Mesothelial cell of epicardium (in vitro differentiated cells): Measurements from ENCODE around the gene GLRX. TPM values are rescaled to one million over a fixed set of nuclear protein-coding genes. Genes with fewer than 3 reads are reported as not detected.

Experiments used
- DNase-seq, 2 experiments: peaks; one replicate each; pipeline ENCODE4 v3.0.0; 2021; ENCODE audit warnings: low spot score in 2 of 2; ENCODE audit not compliant: unreplicated experiment in 2 of 2
- H3K27ac Mint-ChIP-seq: 2 replicates; pipeline ENCODE4 v1.8.0; 2021; ENCODE audit warnings: mixed read lengths
- H3K27me3 Mint-ChIP-seq: 2 replicates; pipeline ENCODE4 v1.8.0; 2021; ENCODE audit warnings: low read depth, mixed read lengths
- H3K36me3 Mint-ChIP-seq: 2 replicates; pipeline ENCODE4 v1.8.0; 2021; ENCODE audit warnings: mixed read lengths
- H3K4me1 Mint-ChIP-seq: 2 replicates; pipeline ENCODE4 v1.8.0; 2021; ENCODE audit warnings: mixed read lengths
- H3K4me3 Mint-ChIP-seq: 2 replicates; pipeline ENCODE4 v1.8.0; 2021; ENCODE audit warnings: mild to moderate bottlenecking, moderate library complexity, mixed read lengths
- H3K9me3 Mint-ChIP-seq: 2 replicates; pipeline ENCODE4 v1.8.0; 2021; ENCODE audit warnings: mixed read lengths
- CTCF ChIP-seq: fragments of 200-600 bp; sonication (generic); IDR thresholded peaks from one replicate; pipeline ENCODE4 v1.5.0; 2021; ENCODE audit warnings: antibody characterized with exemption; ENCODE audit not compliant: unreplicated experiment
- total RNA-seq: library from RNA; stranded (reverse); gene quantifications from 3 replicates; pipeline ENCODE4 v1.2.1, GENCODE V29; 2021

Gene GLRX
- total RNA-seq, 1 donor from 2014 or later, result 14.8 TPM

- Mint-ChIP-seq H3K27me3 (peaks cover 2% of the 10 kb centered on the region), H3K4me1 (peaks cover 2% of the 10 kb centered on the region), H3K9me3 (peaks cover 2% of the 10 kb centered on the region), H3K36me3 (no peaks in the 10 kb centered on the region), H3K27ac (no peak overlapping the region), H3K4me3 (no peak overlapping the region)
- DNase-seq, result no peak
- no peak for TF ChIP-seq CTCF
Measured at GRCh38 chr5:95848701-95849100, 26.2 kb upstream of the GLRX start.

- H3K27ac Mint-ChIP-seq, result no peak overlapping the region
- TF ChIP-seq CTCF, result no peak
- DNase-seq, result no peak
- H3K27me3 Mint-ChIP-seq, result peaks cover 2% of the 10 kb centered on the region
- H3K4me1 Mint-ChIP-seq, result peaks cover 9% of the 10 kb centered on the region
- H3K9me3 Mint-ChIP-seq, result no peaks in the 10 kb centered on the region
- no peak overlapping the region for H3K4me3 Mint-ChIP-seq
- no peaks in the 10 kb centered on the region for H3K36me3 Mint-ChIP-seq
Measured at GRCh38 chr5:95847261-95847592, 24.7 kb upstream of the GLRX start.

- no peak overlapping the region for H3K4me3 Mint-ChIP-seq
- peak in 1 of 2 experiments; percentile 73 for DNase-seq
- no peaks in the 10 kb centered on the region for H3K9me3 Mint-ChIP-seq
- peak; percentile 96 for TF ChIP-seq CTCF
- no peak overlapping the region for H3K27ac Mint-ChIP-seq
- peaks cover 2% of the 10 kb centered on the region for H3K27me3 Mint-ChIP-seq
- H3K4me1 Mint-ChIP-seq, result peaks cover 9% of the 10 kb centered on the region
- no peaks in the 10 kb centered on the region for H3K36me3 Mint-ChIP-seq
Measured at GRCh38 chr5:95846554-95847260, 24.2 kb upstream of the GLRX start.

GRCh38 chr5:95845391-95845790 lies 22.9 kb upstream of the GLRX start:
- Mint-ChIP-seq H3K27ac (no peak overlapping the region), H3K36me3 (no peaks in the 10 kb centered on the region), H3K4me1 (peaks cover 9% of the 10 kb centered on the region), H3K27me3 (peaks cover 2% of the 10 kb centered on the region), H3K9me3 (no peaks in the 10 kb centered on the region), H3K4me3 (no peak overlapping the region)
- TF ChIP-seq CTCF, result no peak
- no peak for DNase-seq

GRCh38 chr5:95843733-95844223 lies 21.3 kb upstream of the GLRX start:
- Mint-ChIP-seq H3K27me3 (peaks cover 2% of the 10 kb centered on the region), H3K36me3 (no peaks in the 10 kb centered on the region), H3K9me3 (no peaks in the 10 kb centered on the region), H3K4me3 (no peak overlapping the region), H3K27ac (no peak overlapping the region), H3K4me1 (peaks cover 9% of the 10 kb centered on the region)
- DNase-seq, result no peak
- no peak for TF ChIP-seq CTCF
